VCaP (cell line): ENCODE measurements around the gene TMEM147.

Source experiments
- H3K27ac ChIP-seq: fragments of 450-650 bp; 2 replicates; pipeline ENCODE4 v1.5.1; 2017
- CTCF ChIP-seq: fragments of 450-650 bp; conservative IDR thresholded peaks from 2 replicates; pipeline ENCODE4 v1.5.1; 2017; ENCODE audit warnings: mild to moderate bottlenecking, moderate library complexity

TMEM147 gene

GRCh38 chr19:35545001-35545854, at the start of gene TMEM147:
TSS of gene TMEM147 (plus strand) at chr19:35545626. CDS start at chr19:35545740, 114 bp downstream.
- peak within 1 kb of the TSS; percentile 84 for H3K27ac ChIP-seq
- TF ChIP-seq CTCF: no peak

- no peak for TF ChIP-seq CTCF
- no peak overlapping the region for H3K27ac ChIP-seq
Measured at GRCh38 chr19:35497406-35497805, 48.0 kb upstream of the TMEM147 start.

- TF ChIP-seq CTCF: no peak
- no peak overlapping the region for H3K27ac ChIP-seq
Measured at GRCh38 chr19:35498220-35498619, 47.2 kb upstream of the TMEM147 start.

DNA sequence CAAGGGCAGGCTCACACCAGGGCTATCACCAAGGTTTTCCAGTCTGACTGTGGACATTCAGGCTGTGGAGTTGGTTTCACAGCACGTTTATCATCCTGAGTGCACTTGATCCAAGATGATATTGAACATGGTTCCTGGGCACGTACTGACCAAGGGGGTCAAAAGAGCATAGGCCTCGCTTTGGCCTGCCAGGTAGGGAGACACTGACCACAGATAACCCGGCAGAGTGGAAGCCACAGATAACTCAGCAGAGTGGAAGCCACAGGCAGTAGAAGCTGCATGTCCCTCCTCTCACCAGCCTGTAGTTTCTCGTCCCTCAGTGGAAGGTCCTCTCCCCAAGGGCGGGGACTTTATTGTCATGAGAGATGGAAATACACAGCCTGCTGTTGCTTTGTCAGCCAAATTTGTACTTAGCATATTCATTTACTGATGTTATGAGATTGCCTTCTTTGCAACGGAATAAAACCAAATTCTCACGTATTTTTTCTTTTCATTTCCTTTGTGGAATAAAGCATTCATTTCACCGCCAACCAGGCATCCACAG, 46.4 kb upstream of the TMEM147 start:
- no peak for TF ChIP-seq CTCF
- H3K27ac ChIP-seq: no peak overlapping the region

DNA sequence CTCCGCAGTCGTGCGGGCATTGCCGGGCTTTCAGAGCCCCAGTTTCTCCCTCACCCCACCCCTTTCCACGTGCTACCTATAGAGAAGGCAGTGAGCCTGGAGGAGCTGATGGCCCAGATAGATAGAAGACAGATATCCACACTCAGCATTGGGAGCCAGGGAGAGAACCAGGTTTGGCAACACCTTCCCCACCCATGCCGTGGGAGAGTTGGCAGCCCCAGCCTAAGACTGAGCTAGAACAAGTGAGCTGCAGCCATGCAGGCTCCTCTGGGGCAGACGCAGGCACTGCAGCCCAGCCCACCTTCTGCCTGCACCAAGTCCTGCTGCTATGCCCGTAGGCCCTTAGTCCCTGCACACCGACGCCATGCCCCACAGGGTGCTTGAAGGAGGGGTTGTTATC, 44.8 kb upstream of the TMEM147 start:
- H3K27ac ChIP-seq: no peak overlapping the region
- no peak for TF ChIP-seq CTCF

DNA sequence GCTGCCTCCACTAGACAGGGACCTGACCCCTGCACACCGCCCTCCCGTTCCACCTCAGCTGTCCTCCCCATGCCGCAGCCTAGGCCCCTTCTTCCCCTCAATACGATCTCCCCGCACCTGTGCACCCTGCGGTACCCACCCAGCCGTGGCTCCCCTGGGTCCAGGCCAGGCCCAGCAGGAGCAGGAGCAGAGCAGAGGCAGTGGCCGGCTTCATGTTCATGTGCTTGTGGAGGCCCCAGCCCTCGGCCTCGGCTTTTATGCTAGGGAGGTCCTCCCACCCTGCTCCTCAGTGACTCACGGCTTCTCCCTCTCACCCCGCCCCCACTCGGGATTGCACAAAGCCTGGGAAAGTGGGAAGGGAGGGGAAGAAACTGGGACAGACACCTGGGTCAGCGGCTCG, 43.7 kb upstream of the TMEM147 start:
- H3K27ac ChIP-seq: no peak overlapping the region
- TF ChIP-seq CTCF: no peak

DNA sequence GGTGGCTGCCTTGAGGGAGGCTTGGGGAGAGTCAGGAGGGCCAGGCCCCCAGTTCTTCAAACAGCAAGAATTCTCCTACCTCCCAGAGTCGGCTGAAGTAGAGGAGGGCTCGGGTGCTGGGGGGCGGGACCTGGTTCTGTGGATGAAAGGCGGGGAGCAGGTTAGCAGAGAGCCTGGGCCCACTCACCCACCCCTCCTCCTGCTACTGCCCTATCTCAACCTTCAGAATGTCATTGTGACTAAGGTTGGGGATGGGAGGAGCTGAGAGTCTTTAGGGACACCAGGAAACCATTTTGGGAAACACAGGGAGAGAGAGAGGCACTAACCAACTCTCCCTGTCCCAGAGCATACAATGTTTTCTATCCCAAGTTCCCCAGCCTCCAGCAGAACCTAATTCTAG, 42.7 kb upstream of the TMEM147 start:
- no peak for TF ChIP-seq CTCF
- H3K27ac ChIP-seq: no peak overlapping the region
